Activated CD4-positive, alpha-beta T cell treated with anti-CD3 and anti-CD28 coated beads, Interleukin-2, amount 50 U/mL, for 1 hour (primary cell): ENCODE measurements around the gene CA5A.

Experiments used
- DNase-seq: peaks from one replicate; pipeline ENCODE4 v3.0.0-alpha.2; 2020

CA5A gene

GRCh38 chr16:87846705-87847466 lies 89.4 kb downstream of the CA5A start:
- DNase-seq: no peak

- DNase-seq: no peak
These were observed 90.3 kb downstream of the CA5A start for GRCh38 chr16:87845807-87846619.

- DNase-seq: no peak
These were observed 91.1 kb downstream of the CA5A start for GRCh38 chr16:87845213-87845612.

GRCh38 chr16:87844809-87845208 lies 91.5 kb downstream of the CA5A start:
- DNase-seq: no peak

- no peak for DNase-seq
These were observed 92.1 kb downstream of the CA5A start for GRCh38 chr16:87844120-87844733.

GRCh38 chr16:87843678-87844105 lies 92.6 kb downstream of the CA5A start:
- no peak for DNase-seq

GRCh38 chr16:87842209-87842869 lies 94.0 kb downstream of the CA5A start:
- no peak for DNase-seq

- DNase-seq: no peak
These were observed 94.8 kb downstream of the CA5A start for GRCh38 chr16:87841340-87842208.

- no peak for DNase-seq
These were observed 95.9 kb downstream of the CA5A start for GRCh38 chr16:87840271-87840978.

- no peak for DNase-seq
These were observed 96.6 kb downstream of the CA5A start for GRCh38 chr16:87839542-87840270.

GRCh38 chr16:87838643-87839541 lies 97.4 kb downstream of the CA5A start:
- no peak for DNase-seq
